LNCaP clone FGC (cell line): Measurements from ENCODE around the gene RBBP5.

ENCODE experiments used
- DNase-seq: peaks from one replicate; pipeline ENCODE4 v3.0.0-alpha.2; 2011; ENCODE audit warnings: low read depth
- H3K4me3 ChIP-seq: 2 replicates; pipeline ENCODE4 v1.5.1; 2011; ENCODE audit warnings: mild to moderate bottlenecking, low read depth, low read length, control low read depth
- TF ChIP-seq, protein P1 (sequence below): IDR thresholded peaks from 2 replicates; pipeline ENCODE4 v1.5.1; 2012; ENCODE audit warnings: mild to moderate bottlenecking; ENCODE audit not compliant: control insufficient read depth, insufficient read depth; ENCODE audit errors: extremely low read depth

The RBBP5 gene, protein sequence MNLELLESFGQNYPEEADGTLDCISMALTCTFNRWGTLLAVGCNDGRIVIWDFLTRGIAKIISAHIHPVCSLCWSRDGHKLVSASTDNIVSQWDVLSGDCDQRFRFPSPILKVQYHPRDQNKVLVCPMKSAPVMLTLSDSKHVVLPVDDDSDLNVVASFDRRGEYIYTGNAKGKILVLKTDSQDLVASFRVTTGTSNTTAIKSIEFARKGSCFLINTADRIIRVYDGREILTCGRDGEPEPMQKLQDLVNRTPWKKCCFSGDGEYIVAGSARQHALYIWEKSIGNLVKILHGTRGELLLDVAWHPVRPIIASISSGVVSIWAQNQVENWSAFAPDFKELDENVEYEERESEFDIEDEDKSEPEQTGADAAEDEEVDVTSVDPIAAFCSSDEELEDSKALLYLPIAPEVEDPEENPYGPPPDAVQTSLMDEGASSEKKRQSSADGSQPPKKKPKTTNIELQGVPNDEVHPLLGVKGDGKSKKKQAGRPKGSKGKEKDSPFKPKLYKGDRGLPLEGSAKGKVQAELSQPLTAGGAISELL

DNA sequence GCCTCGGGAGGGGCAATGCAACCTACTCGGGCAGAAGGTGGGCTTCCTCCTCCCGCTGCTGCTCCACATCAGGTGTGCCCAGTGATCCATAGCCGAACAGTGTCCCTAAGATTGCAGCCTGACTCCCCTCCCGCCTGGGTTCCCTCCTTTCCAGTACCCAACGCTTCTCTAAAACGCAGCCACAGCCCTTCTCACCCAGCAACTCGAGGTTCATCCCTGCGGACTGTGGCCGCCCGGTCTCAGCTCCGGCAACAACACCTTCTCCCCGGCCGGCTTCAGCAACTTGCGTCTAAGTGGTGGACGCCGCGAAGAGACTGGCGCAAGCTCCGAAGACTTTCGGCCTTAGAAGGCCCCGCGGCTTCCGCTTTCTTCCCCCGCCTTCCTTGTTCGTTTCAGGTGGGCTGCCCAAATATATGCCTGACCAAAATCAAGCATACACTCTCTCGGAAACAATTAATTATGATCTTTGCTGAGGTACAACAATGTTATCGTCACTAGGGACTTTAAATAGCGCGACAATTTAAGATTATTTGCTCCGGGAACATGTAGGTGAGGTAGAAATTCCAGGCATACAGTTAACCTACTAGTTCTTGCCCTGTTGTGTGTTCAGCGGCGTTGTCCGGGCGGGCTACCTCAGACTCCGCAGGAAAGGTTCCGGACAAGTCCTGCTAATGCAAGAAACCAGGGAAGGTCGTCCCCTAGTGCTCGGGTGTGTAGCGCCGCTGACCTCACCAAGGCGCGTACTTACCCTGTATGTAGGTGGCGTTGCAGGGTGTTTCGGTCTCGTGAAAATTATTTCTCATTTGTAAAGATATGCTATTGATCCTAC, at the start of gene RBBP5:
TSS of gene RBBP5 (minus strand) at position 319 of the 829 bp plus-strand sequence. CDS start at position 214, 105 bp downstream.
- TF ChIP-seq, protein P1, sequence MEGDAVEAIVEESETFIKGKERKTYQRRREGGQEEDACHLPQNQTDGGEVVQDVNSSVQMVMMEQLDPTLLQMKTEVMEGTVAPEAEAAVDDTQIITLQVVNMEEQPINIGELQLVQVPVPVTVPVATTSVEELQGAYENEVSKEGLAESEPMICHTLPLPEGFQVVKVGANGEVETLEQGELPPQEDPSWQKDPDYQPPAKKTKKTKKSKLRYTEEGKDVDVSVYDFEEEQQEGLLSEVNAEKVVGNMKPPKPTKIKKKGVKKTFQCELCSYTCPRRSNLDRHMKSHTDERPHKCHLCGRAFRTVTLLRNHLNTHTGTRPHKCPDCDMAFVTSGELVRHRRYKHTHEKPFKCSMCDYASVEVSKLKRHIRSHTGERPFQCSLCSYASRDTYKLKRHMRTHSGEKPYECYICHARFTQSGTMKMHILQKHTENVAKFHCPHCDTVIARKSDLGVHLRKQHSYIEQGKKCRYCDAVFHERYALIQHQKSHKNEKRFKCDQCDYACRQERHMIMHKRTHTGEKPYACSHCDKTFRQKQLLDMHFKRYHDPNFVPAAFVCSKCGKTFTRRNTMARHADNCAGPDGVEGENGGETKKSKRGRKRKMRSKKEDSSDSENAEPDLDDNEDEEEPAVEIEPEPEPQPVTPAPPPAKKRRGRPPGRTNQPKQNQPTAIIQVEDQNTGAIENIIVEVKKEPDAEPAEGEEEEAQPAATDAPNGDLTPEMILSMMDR = peak; percentile 92
- DNase-seq = peak; percentile 98

DNA sequence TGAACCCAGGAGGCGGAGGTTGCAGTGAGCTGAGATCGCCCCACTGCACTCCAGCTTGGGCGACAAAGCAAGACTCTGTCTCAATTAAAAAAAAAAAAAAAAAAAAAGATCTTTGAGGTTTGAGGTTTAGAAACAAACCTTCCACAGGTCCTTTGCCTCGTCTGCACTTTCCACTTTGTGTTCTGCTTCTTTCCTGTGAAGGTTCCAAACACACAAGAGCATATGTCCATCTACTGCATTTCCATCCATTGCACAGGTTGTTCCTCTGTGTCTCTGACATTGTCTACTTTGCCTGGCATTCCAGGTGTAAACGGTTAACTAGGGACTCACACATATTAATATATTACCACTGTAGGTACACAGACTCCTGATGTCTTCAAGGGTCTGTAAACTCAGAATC, 49.6 kb upstream of the RBBP5 start:
- no peak overlapping the region for H3K4me3 ChIP-seq
- no peak for DNase-seq
- TF ChIP-seq, protein P1 = no peak

More for the DNA sequence above, at the start of gene RBBP5:
- H3K4me3 ChIP-seq = peak within 1 kb of the TSS; percentile 98

DNA sequence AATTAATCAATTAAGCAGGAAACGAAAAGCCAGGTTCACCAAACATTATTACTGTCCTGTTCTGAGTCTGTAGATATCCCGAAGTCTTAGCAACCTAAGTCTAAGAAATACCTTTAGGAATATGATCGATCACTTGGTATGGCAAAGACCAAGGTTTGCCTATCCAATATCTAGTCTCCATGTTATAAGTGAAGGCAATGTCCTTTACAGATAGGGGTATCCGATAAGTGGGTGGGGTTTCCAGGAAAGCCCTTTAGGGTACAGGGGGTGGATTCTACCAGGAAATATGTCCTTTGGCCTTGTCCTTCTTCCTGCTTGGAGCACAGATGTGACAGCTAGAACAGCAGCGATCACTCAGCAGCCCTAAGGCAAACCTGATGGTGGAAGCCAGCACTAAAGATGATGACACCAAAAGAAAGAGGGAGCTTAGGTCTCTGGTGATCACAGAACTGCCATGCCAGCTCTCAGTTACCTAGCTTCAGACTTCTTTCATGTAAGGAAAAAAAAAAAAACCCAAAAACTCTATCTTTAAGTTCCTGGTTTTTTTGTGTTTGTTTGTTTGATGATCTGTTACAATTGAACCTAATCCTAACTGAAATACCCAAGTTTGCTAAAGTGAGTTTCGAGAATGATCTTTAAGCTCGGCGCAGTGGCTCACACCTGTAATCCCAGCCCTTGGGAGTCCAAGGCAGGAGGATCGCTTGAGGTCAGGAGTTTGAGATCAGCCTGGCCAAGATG, 48.9 kb upstream of the RBBP5 start:
- no peak for DNase-seq
- no peak overlapping the region for H3K4me3 ChIP-seq
- TF ChIP-seq, protein P1 = no peak

- DNase-seq = no peak
- TF ChIP-seq, protein P1 = no peak
- H3K4me3 ChIP-seq = no peak overlapping the region
Observed at GRCh38 chr1:205169248-205169647, 47.5 kb upstream of the RBBP5 start.

DNA sequence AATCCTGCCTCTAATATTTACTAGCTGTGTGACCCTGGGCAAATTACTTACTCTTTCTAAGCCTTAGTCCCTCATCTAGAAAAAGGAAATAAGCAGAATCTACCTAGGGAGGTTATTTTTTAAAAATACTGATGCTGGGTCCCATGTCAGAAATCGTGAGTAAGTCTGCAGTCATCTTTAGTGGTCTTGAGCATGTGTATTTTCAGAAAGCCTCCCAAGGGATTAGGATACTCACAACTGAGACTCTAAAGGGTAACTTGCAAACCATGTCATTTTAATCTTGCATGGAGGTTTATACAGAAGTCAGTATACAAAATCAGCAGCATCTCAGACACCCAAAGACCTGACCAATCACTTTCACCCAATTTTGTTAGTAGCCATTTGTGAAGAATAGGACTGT, 46.5 kb upstream of the RBBP5 start:
- no peak overlapping the region for H3K4me3 ChIP-seq
- no peak for DNase-seq
- TF ChIP-seq, protein P1 = no peak

DNA sequence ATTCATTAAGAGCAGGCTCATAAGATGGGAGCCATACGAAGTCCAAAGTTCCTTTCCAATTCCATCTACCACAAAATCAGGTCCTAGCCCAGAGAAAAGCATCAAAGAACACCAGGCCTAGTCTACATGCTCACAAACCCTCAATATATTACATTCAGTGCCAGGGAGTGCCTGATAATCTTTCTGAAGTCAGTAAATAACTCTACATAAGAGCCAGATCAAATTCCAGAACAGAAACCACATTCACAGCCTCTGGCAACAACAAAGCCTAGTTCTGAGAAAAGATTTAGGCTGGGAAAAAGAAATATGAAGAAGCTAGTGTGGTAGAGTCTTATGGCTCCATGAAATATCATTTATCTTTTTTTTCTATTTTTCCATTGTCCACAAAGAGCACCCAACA, 40.5 kb upstream of the RBBP5 start:
- no peak overlapping the region for H3K4me3 ChIP-seq
- TF ChIP-seq, protein P1 = no peak
- no peak for DNase-seq
